HG02870 (cell line): ENCODE data around the gene CASKIN2.
"Not testable (repeated sequence)": the region's sequence is repeated elsewhere in the genome, so short reads cannot be mapped to it uniquely, and the experiment has no call there.

Source experiments
- ATAC-seq: cut with Tn5 transposase; IDR thresholded peaks from one replicate; pipeline ENCODE4 v1.9.1; 2021; ENCODE audit warnings: mild to moderate bottlenecking, moderate library complexity; ENCODE audit not compliant: unreplicated experiment

The CASKIN2 gene

DNA sequence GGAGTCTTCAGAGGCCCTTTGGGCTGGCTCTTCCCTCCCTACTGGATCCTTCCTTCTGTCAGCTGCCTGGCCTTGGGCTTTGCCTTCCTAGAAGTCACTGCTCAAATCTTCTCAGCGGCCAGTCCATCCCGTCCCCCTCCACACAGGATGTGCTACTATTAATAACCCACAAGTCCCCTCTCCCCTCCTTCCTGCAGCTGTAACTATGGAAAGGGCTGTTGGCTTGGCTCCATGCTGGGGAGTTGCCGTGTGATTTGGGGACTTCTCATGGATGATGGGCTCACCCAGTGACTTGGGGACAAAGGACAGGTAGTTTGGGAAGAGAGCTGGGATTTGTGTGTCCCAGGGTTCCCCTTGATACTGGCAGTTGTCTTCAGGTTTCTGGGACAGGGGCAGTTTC is 39.5 kb downstream of the CASKIN2 start:
- no peak for ATAC-seq

DNA sequence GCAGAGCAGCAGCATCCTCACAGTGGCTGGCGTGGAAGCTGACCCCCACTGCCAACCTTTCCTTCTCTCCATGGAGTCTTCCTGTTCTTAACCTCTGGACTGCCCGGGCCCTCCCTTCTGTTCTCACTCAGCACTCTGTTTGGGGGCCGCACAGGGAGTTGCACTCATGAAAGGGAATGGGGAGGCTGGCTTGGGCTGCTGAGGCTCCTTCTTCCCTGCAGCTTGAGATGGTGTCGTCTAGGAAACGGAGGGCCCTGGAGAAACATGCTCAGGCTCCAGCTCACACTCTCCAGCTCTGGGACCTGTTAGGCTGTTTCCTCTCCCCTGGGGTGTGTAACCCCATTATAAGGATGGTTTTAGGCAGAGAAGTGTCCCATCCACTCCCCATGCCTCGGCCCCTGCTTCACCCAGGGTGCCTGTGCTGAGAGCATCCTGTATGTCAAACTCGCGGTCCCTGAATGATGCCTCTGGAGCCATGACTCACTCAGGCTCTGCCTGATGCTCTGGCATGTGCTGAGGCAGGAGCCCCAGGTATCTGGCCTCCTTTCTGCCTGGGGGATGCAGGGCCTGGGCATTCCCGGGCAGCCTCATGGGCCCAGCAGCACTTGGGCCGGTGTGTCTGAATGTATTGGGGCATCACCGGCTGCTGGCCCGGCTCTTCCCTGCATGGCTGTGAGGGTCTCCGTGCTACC is 40.0 kb downstream of the CASKIN2 start:
- ATAC-seq = no peak

DNA sequence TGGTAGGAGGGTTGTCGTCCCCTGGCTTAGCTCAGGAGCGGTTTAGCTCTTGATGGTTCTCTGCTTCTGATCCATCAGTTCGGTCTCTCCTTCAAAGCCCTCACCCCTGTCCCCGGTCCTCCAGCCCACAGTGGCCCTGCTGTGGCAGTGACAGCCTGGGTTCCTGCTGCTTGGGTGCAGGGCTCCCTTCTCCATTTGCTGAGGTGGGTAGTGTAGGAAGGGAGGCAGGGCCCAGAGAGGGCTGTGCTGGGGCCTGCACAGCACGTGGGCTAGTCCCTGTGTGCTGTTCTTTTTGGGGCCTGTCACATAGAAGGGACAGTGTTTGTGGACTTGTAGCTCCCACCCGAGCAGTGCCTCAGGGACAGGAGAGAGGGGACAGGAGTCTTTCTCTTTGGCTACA is 40.6 kb downstream of the CASKIN2 start:
- ATAC-seq = no peak

DNA sequence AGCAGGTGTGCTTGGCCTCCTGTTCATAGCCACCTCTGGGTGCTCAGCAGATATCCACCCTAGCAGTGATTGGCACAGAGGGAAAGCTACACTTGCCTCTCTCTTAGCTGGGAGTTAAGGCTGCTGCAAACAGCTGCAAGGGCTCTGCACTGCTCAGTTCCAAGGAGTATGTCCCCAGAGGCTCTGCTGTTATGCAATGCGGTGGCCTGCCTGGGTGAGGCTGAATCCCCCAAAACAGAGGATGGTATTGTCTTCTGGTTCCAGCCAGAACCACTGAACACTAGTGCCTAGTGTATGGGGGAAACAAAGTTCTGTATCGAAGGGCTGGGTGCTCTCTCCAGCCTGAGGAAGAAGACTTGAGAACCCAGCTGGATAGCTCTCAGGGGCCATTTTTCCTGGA is 42.1 kb downstream of the CASKIN2 start:
- no peak for ATAC-seq

DNA sequence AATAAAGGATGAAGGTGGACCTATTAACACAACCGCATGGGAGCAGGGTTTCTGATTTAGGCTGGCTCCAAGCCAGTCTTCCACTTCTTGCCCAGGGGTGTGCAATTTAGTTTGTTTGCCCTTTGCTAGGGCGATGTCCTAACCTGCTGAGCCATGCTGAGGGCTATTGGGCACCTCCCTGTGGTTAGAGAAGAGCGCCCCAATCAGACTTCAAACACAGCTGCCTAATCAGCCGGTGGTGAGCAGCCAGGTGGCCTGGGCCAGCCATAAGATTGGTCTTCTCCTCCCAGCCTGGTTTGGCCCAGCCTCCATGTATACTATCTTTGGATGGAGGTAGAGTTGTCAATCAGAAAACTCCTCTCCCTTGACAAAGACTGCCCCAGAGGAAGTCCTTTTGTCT is 43.2 kb downstream of the CASKIN2 start:
- ATAC-seq = no peak

DNA sequence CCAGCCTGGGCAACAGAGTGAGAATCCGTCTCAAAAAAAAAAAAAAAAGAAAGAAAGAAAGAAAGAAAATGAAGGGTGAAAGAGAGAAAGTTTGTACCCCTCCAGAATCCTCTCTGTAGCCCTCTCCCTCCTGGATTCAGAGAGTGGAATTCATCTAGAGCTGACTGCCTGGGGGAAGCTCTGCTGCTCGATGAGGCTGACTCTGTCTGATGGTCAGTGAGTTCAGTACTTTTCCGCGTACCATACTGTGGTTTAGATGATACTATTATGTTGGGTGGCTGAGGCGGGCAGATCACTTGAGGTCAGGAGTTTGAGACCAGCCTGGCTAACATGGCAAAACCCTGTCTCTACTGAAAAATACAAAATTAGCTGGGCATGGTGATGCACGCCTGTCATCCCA is 44.1 kb downstream of the CASKIN2 start:
- no peak for ATAC-seq

DNA sequence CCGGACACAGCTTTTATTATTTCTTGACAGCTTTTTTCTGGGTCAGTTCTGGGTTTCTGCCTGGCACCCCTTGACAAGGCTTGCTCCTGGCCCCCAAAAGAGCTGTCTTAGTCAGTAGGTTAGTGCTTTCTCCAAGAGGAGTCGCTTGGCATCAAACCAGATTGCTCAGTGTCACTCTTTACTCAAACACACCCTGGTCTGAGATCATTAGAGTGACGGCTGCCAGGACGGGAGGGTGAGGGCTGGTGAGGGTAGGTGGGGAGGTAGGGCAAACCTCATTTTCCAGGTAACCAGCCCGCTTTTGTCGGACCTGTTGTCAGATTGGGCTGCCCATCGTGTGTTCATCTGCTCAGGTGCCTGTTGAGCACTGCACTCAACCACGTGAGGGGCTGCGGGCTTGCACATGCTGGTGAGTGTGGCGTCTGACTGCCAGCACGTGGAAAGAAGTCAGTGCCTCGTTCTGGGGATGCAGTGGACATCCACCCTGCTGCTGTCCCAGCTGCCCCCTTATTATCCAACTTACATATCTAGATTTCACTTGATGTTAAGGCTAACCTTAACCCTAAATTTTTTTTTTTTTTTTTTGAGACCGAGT is 46.5 kb downstream of the CASKIN2 start:
- no peak for ATAC-seq

DNA sequence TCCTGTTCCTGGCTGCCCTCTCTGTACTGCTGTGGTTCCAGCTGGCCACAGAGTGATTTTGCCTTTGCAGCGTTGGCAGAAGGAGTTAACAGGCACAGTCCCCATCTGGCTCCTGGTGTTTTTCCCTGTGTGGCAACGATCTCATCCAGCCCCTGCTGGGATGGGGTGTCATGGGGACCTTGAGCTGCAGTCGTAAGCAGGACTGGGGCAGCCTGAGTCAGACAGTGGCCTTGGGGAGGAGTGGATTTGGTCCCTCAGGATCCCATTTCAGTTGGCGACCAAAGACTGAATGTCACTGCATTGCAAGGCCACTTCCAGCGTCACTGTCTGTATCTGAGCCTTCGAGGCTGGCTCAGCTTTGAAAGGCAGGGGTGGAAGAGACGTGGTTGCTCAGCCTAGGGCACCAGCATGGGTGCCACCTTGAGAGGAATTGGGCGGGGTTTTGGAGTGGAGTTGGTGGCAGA is 47.0 kb downstream of the CASKIN2 start:
- ATAC-seq = no peak

DNA sequence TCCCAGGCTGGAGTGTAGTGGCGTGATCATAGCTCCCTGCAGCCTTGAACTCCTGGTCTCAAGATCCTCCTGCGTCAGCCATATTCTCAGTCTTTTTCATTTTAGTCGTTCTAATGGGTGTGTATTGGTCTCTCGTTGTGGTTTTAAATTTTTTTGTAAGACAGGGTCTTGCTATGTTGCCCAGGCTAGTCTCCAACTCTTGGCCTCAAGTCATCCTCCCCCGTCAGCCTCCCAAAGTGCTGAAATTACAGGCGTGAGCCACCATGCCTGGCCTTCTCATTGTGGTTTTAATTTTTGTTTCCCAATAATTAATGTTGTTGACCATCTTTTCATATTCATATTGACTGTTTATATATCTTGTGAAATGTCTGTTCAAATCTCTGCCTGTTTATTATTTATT is 50.3 kb downstream of the CASKIN2 start:
- ATAC-seq = no peak

DNA sequence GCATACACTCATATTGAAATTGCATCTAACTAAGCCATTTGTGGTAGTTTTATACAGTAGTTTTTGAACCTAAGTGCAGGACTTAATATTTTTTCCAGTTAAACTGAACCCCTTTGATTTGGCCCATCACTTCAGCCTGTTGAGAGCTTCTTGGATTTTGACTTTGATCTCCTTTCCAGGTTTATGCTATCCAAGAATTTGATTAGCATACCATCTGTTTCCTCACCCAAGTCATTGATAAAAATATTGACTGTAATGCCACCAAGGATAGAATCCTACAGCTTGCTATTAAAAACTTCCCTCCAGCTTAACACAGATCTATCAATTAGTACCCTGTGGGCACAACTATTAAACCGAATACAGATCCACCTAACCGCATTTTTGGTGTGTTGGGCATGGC is 51.7 kb downstream of the CASKIN2 start:
- no peak for ATAC-seq

DNA sequence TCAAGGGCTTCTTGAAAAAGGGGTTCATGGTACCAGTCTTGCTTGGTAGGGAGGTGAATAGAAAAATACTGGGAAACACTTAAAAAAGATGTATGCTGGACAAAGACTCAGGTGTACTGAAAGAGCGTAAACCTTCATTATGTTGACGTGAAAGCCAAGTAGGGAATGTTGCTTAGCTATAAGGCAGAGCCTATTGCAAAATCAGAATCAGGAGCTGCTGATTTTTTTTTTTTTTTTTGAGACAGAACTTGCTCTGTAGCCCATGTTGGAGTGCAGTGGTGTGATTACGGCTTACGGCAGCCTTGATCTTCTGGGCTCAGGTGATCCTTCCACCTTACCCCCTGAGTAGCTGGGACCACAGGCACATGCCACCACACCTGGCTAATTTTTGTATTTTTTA is 55.0 kb downstream of the CASKIN2 start:
- ATAC-seq = no peak

DNA sequence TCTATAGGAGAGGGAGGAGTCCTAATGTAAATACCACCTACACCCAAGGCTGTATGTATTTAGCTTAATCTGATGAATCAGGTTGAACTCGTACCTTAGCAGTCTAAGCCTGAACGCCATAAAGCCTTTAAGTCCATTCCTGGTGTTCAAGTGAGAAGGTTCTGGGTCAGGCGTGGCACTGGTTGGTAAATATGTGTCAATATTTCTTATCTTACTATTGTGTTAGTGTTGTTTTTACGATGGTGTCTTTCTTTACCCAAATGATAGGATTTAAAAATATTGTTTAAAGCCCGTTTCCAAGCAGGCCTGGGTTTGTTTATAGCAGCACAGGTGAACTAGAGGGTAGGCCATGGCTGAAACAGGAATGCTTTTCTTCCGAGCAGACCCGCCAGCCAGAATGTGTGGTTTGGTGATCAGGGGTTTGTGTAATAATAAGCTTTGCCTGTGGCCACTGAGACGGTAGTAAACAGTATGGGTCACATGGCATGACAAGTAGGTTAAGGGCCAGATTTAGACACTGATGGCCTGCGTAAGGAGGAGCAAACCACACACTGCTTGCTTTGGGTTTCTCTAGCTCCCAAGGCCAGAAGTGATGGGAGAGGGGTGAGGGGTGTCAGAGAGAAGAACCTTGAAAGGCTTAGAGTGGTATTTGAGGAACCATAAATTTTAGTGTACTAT is 55.6 kb downstream of the CASKIN2 start:
- ATAC-seq = no peak

DNA sequence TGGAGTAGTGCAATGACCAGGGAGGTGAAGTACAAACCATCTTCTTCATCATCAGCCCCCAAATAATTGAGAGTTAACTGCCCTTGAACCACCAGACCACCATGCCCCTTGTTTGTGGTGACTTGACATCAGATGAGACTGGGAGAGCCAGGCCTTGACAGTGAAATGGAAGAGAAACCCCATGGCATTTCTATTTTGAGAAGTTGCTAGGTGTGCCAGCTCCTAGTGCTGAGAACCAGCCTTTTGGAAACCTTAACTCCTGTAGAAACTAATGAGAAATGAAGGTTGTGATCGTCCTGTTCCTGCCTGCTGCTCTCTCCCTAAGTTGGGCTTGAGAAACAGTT is 56.1 kb downstream of the CASKIN2 start:
- ATAC-seq = no peak

DNA sequence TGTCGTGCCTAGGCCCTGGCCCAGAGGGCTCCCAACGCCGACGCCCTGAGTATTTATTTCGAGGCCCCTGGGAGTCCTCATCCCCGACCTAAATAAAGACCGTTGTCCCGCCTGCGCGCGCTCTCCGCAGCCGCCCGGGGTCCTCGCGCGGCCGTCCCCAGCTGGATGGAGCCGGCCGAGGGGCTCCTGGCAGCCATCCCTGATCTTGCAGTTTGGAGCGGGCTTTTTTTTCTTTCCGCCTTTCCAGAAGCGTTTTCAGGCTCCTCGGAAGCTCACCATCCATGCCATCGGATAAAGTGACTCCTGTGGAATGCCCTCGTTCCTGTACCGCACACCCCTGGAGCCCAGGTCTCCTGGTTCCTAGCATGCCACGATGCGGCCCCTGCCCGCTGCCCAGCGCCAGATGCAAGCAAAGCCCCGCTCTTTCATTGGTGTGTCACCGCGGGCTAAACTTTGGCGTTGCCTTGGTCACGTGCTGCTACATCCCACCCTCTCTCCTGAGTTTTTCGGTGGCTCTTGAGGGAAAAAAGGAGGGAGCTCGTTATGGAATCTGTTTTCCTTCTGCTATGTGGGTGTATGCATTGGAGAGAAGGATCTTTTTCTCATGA is 58.2 kb downstream of the CASKIN2 start:
- no peak for ATAC-seq

DNA sequence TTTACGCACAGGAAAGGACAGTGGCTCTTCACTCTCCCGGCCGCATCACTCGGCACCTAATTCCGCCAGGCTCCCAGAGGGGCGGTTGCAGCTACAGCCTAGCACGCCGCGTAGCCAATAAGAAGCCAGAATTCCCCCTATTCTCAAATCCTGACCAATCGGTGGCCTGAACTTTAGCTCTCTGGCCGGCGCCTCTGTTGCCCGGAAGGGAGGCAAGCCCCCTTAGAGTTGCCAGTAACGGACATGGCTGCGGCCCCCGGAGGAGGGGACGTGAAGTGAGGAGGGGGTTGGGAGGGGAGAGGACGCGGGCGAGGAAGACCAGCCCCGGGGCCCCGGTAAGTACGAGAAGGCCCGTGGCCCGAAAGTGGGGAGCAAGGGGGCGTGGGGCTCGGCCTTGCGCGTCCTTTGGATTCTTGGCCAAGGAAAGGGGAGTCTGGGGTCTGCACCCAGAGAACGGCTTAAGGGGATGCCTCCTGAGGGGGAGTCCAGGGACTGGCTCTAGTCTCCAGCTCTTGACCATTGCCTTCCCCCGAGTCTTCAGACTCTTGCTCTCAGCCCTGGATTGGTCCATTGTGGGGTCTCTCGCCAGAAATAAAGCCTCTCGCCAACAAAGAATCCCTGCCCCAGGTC is 58.8 kb downstream of the CASKIN2 start, which contains the start of gene TMEM94:
Gene TMEM94 (plus strand): TSS at position 219 of the 630 bp plus-strand sequence. CDS start 15,271 bp downstream, outside the sequence.
- ATAC-seq = peak; percentile 93

DNA sequence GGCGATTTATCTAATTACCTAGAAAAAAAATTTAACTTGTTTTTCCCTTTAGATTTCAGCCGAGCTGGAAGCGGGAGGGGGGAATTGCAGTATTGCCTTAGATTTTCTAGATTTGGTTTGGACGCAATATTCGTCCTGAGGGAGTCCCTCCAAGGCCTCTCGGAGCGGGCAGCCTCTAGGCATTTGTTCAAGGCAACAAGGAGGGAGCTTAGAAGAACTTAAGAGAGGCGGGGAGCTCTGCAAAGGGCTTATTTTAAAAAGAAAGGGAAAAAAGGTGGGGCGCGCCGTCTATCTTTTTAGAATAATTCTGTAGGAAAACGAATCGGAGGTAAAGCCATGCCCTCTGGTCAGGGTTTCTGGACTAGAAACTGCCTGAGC is 59.3 kb downstream of the CASKIN2 start:
- ATAC-seq = no peak

DNA sequence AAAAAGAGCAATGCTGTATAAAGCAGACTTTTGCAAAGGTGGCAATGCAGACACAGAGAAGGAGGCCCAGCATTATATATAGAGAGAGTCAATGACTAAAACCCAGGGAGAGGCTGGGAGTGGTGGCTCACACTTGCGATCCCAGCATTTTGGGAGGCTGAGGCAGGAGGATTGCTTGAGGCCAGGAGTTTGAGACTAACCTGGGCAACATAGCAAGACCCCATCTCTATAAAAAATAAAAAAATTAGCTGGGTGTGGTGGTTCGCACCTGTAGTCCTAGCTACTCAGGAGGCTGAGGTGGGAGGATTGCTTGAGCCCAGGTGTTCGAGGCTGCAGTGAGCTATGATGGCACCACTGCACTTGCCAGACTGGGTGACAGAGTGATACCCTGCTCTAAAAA is 60.7 kb downstream of the CASKIN2 start:
- ATAC-seq = not testable (repeated sequence)

DNA sequence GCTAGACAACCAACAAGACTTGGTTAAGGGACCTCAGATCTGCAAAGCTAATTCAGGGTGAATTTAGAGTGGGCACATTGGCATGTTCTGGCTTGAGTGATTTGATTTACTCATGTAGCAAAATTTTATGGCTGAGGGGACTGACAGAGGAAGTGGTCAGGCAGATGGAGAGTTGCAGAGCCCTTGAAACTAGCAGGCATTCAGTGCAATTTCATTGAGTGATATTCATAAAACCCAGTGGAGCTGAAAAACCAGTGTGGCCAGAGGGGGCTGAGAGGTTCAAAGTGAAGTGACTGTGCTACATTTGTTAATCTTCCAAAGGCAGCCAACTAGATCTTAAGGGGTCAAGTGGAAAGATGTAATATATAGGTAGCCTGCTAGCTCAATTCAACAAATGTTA is 61.1 kb downstream of the CASKIN2 start:
- ATAC-seq = no peak

DNA sequence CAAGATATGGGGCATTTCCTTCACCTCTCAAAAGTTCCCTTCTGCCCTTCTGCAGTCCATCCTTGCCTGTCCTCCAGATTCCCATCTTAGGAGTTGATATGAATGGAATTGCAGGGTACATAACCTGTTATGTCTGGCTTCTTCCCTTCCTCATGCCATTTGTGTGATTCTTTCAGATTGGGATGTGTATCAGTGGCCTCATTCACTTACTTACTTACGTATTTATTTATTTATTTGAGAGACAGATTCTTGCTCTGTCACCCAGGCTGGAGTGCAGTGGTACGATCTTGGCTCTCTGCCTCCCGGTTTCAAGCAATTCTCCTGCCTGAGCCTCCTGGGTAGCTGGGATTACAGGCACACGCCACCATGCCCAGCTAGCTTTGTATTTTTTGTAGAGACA is 65.1 kb downstream of the CASKIN2 start:
- ATAC-seq = no peak
